HEK293 (cell line): ENCODE measurements around the gene CCDC122.

Experiments
- HIC1 ChIP-seq: fragments of 450-650 bp; formaldehyde crosslinking; IDR thresholded peaks from 2 replicates; pipeline ENCODE4 v1.5.1; 2016; ENCODE audit warnings: missing biosample characterization, missing genetic modification characterization
- ZBTB21 ChIP-seq: fragments of 450-650 bp; formaldehyde crosslinking; IDR thresholded peaks from 2 replicates; pipeline ENCODE4 v1.5.1; 2017; ENCODE audit warnings: missing biosample characterization, missing genetic modification characterization
- ZNF274 ChIP-seq, 2 experiments: fragments of 200-500 bp in 1 of 2; fragments of 450-650 bp in 1 of 2; sonication (Bioruptor generic) in 1 of 2; formaldehyde crosslinking in 1 of 2; IDR thresholded peaks; 2 replicates each; pipeline versions ENCODE4 v1.5.1 to v1.6.1; 2014 to 2016; ENCODE audit warnings: borderline replicate concordance in 1 of 2, inconsistent platforms in 1 of 2, low read length in 1 of 2, missing biosample characterization in 1 of 2, missing genetic modification characterization in 1 of 2
- ZNF426 ChIP-seq: fragments of 450-650 bp; formaldehyde crosslinking; IDR thresholded peaks from 2 replicates; pipeline ENCODE4 v1.5.1; 2017; ENCODE audit warnings: missing biosample characterization, missing genetic modification characterization, mild to moderate bottlenecking, inconsistent platforms, moderate library complexity
- ZNF837 ChIP-seq: fragments of 450-650 bp; formaldehyde crosslinking; IDR thresholded peaks from 2 replicates; pipeline ENCODE4 v1.5.1; 2016; ENCODE audit warnings: missing biosample characterization, missing genetic modification characterization
- TF ChIP-seq, protein P1 (sequence below): fragments of 450-650 bp; formaldehyde crosslinking; IDR thresholded peaks from 2 replicates; pipeline ENCODE4 v1.5.1; 2016; ENCODE audit warnings: missing biosample characterization, missing genetic modification characterization

GRCh38 chr13:43924549-43925245, 45.2 kb upstream of the CCDC122 start:
- TF ChIP-seq ZNF274 (IDR thresholded peaks at IDR 0.05; ENCODE audit: low read length) (no peak), ZNF274 (tag by site-specific recombination; IDR thresholded peaks at IDR 0.05; ENCODE audit: borderline replicate concordance) (no peak), HIC1 (tag by site-specific recombination) (no peak), ZNF837 (tag by site-specific recombination) (no peak), ZNF426 (tag by site-specific recombination) (no peak), ZBTB21 (no peak)
- TF ChIP-seq, protein P1, sequence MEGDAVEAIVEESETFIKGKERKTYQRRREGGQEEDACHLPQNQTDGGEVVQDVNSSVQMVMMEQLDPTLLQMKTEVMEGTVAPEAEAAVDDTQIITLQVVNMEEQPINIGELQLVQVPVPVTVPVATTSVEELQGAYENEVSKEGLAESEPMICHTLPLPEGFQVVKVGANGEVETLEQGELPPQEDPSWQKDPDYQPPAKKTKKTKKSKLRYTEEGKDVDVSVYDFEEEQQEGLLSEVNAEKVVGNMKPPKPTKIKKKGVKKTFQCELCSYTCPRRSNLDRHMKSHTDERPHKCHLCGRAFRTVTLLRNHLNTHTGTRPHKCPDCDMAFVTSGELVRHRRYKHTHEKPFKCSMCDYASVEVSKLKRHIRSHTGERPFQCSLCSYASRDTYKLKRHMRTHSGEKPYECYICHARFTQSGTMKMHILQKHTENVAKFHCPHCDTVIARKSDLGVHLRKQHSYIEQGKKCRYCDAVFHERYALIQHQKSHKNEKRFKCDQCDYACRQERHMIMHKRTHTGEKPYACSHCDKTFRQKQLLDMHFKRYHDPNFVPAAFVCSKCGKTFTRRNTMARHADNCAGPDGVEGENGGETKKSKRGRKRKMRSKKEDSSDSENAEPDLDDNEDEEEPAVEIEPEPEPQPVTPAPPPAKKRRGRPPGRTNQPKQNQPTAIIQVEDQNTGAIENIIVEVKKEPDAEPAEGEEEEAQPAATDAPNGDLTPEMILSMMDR: no peak
